A673 (cell line): ENCODE results near the gene ZNF770. TPM values are rescaled to one million over a fixed set of nuclear protein-coding genes. Genes with fewer than 3 reads are reported as not detected.

ENCODE experiments used
- BruUV-seq: library from RNA; stranded (reverse); fragments of 400-500 nt; replicated peaks from 2 replicates; lab custom pipeline; 2021; lab: Mats Ljungman, UMichigan
- CTCF ChIA-PET: fragments of 300-600 bp; sonication (Branson Sonifier 250); formaldehyde crosslinking; loops from one replicate; lab custom pipeline; 2022; ENCODE audit warnings: antibody characterized with exemption; lab: Charles Lee
- POLR2A ChIA-PET: fragments of 300-600 bp; sonication (Branson Sonifier 250); formaldehyde crosslinking; loops from one replicate; lab custom pipeline; 2022; ENCODE audit warnings: antibody characterized with exemption; ENCODE audit not compliant: low non-redundant PET; lab: Charles Lee
- DNase-seq: peaks from one replicate; pipeline ENCODE4 v3.0.0-alpha.2; 2015; ENCODE audit warnings: low spot score
- H3K27ac ChIP-seq: fragments of 200-600 bp; sonication (generic); 2 replicates; pipeline ENCODE4 v1.5.1; 2016; ENCODE audit warnings: mixed run types, low read depth, mild to moderate bottlenecking, mixed read lengths, antibody characterized with exemption, low read length; ENCODE audit not compliant: poor library complexity, severe bottlenecking
- H3K27me3 ChIP-seq: fragments of 200-600 bp; sonication (generic); replicated peaks from 2 replicates; pipeline ENCODE4 v1.6.1; 2017; ENCODE audit warnings: mixed run types, low read depth, mild to moderate bottlenecking, mixed read lengths, antibody characterized with exemption, low read length; ENCODE audit not compliant: insufficient read depth, poor library complexity
- H3K36me3 ChIP-seq: fragments of 200-600 bp; sonication (generic); 2 replicates; pipeline ENCODE4 v1.6.1; 2016; ENCODE audit warnings: mixed run types, mild to moderate bottlenecking, mixed read lengths, antibody characterized with exemption, low read length; ENCODE audit not compliant: insufficient read depth, poor library complexity, severe bottlenecking
- H3K4me1 ChIP-seq: fragments of 200-600 bp; sonication (generic); 2 replicates; pipeline ENCODE4 v1.6.1; 2017; ENCODE audit warnings: mixed run types, mild to moderate bottlenecking, mixed read lengths, antibody characterized with exemption, low read length; ENCODE audit not compliant: insufficient read depth, poor library complexity, severe bottlenecking
- H3K4me3 ChIP-seq: fragments of 200-600 bp; sonication (generic); 2 replicates; pipeline ENCODE4 v1.5.1; 2016; ENCODE audit warnings: low read depth, mixed run types, mild to moderate bottlenecking, mixed read lengths, low read length; ENCODE audit not compliant: poor library complexity, severe bottlenecking
- H3K9me3 ChIP-seq: fragments of 200-600 bp; sonication (generic); 2 replicates; pipeline ENCODE4 v1.6.1; 2016; ENCODE audit warnings: mixed run types, low read depth, mild to moderate bottlenecking, mixed read lengths, antibody characterized with exemption, low read length; ENCODE audit not compliant: poor library complexity, severe bottlenecking
- CTCF ChIP-seq: fragments of 300-800, 200-600 bp; sonication (generic); conservative IDR thresholded peaks from 2 replicates; pipeline ENCODE4 v1.5.1; 2017; ENCODE audit warnings: low read depth, mild to moderate bottlenecking, antibody characterized with exemption, low read length, moderate library complexity, mixed read lengths
- EZH2 ChIP-seq: fragments of 200-600 bp; sonication (generic); IDR thresholded peaks from 2 replicates; pipeline ENCODE4 v1.6.1; 2017; ENCODE audit warnings: borderline replicate concordance, low read depth, mild to moderate bottlenecking, mixed read lengths, antibody characterized with exemption, low read length; ENCODE audit not compliant: poor library complexity, severe bottlenecking
- intact Hi-C: fragments of 100-400 bp; cut with micrococcal nuclease; formaldehyde crosslinking; loops from one replicate; pipeline ENCODE4 v1.10.0; 2022; ENCODE audit not compliant: unreplicated experiment
- total RNA-seq: library from RNA; stranded (reverse); gene quantifications from 2 replicates; pipeline ENCODE4 v1.2.3, GENCODE V29; 2021

The ZNF770 gene
- total RNA-seq, 1 experiment from 2014 or later = 52.1 TPM

- H3K36me3 ChIP-seq = no peaks in the 10 kb centered on the region
Measured at GRCh38 chr15:35003928-35004327, 15.8 kb upstream of the ZNF770 start.

GRCh38 chr15:35000511-35000910 lies 12.4 kb upstream of the ZNF770 start:
- ChIA-PET POLR2A (no interaction called here), CTCF (interaction anchor here (0.5 kb wide), 1 partner anchor 17 kb away, joined by 3 read pairs; no protein-coding TSS in a partner anchor)
- H3K9me3 ChIP-seq = no peaks in the 10 kb centered on the region
- H3K4me1 ChIP-seq = no peaks in the 10 kb centered on the region
- TF ChIP-seq CTCF (no peak), EZH2 (no peak)
- H3K27me3 ChIP-seq = no peaks in the 10 kb centered on the region
- no peaks in the 10 kb centered on the region for H3K36me3 ChIP-seq
- intact Hi-C loops = no loop called here
- H3K27ac ChIP-seq = no peak overlapping the region
- no peak overlapping the region for H3K4me3 ChIP-seq
- BruUV-seq = no TSS peak
- no peak for DNase-seq

More at GRCh38 chr15:35003928-35004327, 15.8 kb upstream of the ZNF770 start:
- Histone ChIP-seq H3K9me3 (no peaks in the 10 kb centered on the region), H3K27ac (no peak overlapping the region), H3K4me1 (peaks cover 4% of the 10 kb centered on the region), H3K27me3 (no peaks in the 10 kb centered on the region), H3K4me3 (no peak overlapping the region)
- TF ChIP-seq CTCF = no peak
- no peak for TF ChIP-seq EZH2
- no TSS peak for BruUV-seq
- CTCF ChIA-PET = no interaction called here
- DNase-seq = no peak
- intact Hi-C loops = no loop called here
- POLR2A ChIA-PET = no interaction called here

GRCh38 chr15:34999906-35000305 lies 11.8 kb upstream of the ZNF770 start:
- H3K36me3 ChIP-seq = no peaks in the 10 kb centered on the region
- DNase-seq = no peak
- BruUV-seq = no TSS peak
- no peak overlapping the region for H3K27ac ChIP-seq
- POLR2A ChIA-PET = no interaction called here
- H3K4me1 ChIP-seq = no peaks in the 10 kb centered on the region
- H3K9me3 ChIP-seq = no peaks in the 10 kb centered on the region
- no peaks in the 10 kb centered on the region for H3K27me3 ChIP-seq
- intact Hi-C loops = no loop called here
- CTCF ChIA-PET = interaction anchor here (0.5 kb wide), 1 partner anchor 17 kb away, joined by 3 read pairs; no protein-coding TSS in a partner anchor
- TF ChIP-seq CTCF (no peak), EZH2 (no peak)
- H3K4me3 ChIP-seq = no peak overlapping the region
